Activated gamma-delta T cell treated with Interleukin-2 at 50 U/mL for 16 hours (primary cell): ENCODE results near the gene HLA-DRA.

Source experiments
- DNase-seq: peaks from one replicate; pipeline ENCODE4 v3.0.0-alpha.2; 2020

Gene HLA-DRA

GRCh38 chr6:32483968-32484613 is 44.4 kb downstream of the HLA-DRA start:
- no peak for DNase-seq

- DNase-seq = no peak
These were observed 44.9 kb downstream of the HLA-DRA start for GRCh38 chr6:32484614-32484998.

GRCh38 chr6:32488083-32488482 is 48.4 kb downstream of the HLA-DRA start:
- no peak for DNase-seq

GRCh38 chr6:32491700-32492099 is 52.0 kb downstream of the HLA-DRA start:
- no peak for DNase-seq

GRCh38 chr6:32492351-32492750 is 52.7 kb downstream of the HLA-DRA start:
- DNase-seq = no peak
